Skin epidermis (tissue), 12 donors: Measurements from ENCODE around the gene VGLL4.

Source experiments
- H3K27ac ChIP-seq, 21 experiments: fragments of 200-600 bp; sonication (generic) in 11 of 21; one replicate each; pipeline ENCODE4 v1.5.0; 2020; ENCODE audit warnings: mild to moderate bottlenecking in 3 of 21, inconsistent platforms in 2 of 21, moderate library complexity in 2 of 21
- H3K4me3 ChIP-seq, 7 experiments: fragments of 200-600 bp; sonication (generic) in 2 of 7; one replicate each; pipeline ENCODE4 v1.5.0; 2020; ENCODE audit warnings: inconsistent platforms in 2 of 7, mild to moderate bottlenecking in 2 of 7, moderate library complexity in 1 of 7

VGLL4 gene

DNA sequence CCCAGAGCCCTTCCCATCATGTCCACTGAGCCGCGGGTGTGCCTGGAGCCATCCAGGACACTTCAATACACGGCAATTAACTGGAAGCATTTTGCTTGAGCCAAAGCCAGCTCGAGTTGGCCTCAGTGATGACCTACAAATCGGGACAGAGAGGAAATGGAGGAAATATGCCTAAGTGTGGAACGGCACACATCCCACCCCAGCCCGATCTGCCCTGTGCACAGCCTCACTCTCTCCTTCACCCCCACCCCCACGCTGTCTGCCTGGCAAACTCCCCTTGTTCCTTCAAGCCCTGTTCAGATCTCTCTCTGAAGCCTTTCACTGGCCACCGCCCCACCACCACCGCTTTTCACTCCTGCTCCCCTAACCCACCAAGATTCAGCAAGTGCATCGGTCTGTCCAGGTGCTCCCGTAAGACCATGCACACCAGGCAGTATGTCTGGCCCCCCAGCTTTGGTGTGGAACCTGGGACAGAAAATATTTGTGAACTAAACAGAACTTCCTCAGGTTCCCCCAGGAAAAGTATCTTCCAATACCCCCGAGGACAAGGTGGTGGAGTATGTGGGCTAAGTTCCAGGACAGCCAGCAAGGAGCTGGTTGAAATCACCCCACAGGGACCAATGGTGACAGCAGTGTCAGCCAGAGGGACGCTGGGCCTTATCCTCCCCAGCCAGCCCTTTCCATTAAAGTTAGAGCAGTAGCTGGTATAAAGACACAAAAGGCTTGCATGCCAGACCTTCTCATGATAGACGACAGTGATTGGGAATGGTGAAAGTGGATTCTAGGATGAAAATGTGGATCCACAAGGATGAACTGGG, 83.7 kb downstream of the VGLL4 start:
- peak overlapping the region in 14 of 21 experiments; percentile 5 to 69 (median 24) for H3K27ac ChIP-seq
- no peak overlapping the region for H3K4me3 ChIP-seq

DNA sequence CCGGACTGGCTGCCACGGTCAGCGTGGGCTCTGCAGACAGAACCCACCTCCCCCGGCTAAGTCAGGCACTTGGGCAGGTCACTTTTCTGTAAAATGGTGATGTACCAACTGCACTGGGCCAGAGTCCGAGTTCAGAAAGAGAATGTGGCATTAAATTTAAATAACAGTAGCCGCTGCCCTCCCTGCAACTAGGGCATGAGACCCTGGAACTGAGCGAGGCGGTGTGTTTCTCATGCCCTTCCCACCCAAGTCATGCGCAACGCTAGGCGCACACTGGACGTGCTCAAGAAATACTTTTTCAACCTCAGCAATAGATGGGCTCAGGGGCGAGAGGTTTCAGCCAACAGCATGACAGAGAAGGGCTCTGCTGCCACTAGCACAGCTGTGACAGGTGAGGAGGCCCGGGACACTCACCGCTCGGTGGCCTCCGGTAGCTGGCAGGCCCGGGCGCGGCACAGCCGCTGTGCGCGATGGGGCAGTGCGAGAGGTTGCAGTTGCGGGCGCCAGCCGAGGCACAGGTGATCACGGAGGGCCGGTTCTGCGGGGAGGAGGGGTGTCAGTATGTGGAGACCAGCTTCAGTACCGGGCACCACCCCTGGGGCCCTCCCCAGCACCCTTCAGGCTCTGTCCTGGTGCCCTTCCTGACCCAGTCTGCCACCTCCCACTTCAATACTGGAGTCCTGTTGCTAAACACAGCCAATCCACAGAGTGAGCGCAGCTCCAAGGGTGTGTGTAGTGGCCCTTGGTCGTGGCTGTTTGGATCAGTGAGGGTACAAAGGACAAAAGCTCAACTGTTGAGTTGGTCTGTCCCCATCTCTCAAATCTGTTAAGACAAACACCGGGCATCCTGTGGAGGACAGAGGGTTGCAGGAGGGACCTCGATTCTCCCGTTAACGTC, 84.5 kb downstream of the VGLL4 start:
- Histone ChIP-seq H3K27ac (peak overlapping the region in 15 of 21 experiments; percentile 1 to 69 (median 43)), H3K4me3 (no peak overlapping the region)

- Histone ChIP-seq H3K4me3 (no peak overlapping the region), H3K27ac (peak overlapping the region in 15 of 21 experiments; percentile 1 to 63 (median 41))
Measured at GRCh38 chr3:11558411-11558903, 85.3 kb downstream of the VGLL4 start.

DNA sequence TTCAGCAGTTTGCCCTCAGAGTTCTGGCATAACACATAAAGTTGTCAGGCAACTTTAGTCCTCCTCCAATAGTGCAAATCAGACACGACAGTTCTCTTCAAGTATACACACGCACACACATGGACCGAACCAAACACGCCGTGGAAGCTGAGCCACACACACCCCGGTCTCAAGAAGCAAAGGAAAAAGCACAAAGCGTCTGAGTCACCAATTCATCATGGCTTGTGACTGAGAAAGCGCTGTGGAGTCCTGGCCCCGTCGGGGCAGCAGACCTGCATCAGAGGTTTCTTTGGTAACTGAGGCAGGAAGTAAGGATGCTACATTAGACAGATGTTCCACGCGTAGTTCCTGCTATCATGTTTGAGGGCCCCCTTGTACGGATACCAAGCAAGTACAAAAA, 85.7 kb downstream of the VGLL4 start:
- H3K4me3 ChIP-seq, result no peak overlapping the region
- peak overlapping the region in 16 of 21 experiments; percentile 2 to 67 (median 44) for H3K27ac ChIP-seq

DNA sequence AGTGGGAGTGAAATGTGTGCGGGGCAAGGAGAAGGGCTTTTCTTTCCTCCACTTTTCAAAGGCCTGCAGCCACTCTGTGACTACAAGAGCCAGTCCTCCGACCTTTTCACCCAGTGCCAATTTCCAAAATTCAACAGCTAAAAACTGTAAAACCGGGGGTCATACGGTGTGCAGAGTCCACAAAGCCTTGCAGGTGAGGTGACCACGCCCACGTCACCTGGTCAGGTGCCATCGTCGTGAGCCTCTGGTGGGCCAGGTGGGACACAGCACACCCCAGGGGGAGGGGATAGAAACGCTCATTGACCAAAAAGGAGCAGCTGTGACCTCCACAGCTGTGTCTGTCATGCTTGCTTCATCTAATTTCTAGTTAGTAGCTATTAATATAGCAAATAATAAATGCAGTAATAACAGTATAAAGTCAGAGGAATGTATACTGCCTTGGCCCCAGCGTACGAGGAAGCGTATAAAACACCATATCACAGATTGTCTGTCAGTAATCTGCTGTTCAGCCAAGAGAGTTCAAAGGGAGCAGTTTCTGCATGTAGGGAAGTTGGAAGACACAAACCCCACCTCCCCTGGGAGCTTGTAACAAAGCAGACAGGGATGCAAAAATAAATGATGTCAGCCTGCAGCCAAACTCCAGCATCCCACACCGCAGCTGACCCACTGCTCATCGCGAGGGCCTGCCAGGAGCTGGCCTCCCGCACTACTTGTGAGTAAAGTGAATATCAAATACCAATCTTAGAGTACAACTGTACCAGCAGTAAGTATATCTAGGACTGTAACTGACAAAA, 86.7 kb downstream of the VGLL4 start:
- H3K27ac ChIP-seq, result peak overlapping the region in 14 of 21 experiments; percentile 13 to 74 (median 52)
- no peak overlapping the region for H3K4me3 ChIP-seq

DNA sequence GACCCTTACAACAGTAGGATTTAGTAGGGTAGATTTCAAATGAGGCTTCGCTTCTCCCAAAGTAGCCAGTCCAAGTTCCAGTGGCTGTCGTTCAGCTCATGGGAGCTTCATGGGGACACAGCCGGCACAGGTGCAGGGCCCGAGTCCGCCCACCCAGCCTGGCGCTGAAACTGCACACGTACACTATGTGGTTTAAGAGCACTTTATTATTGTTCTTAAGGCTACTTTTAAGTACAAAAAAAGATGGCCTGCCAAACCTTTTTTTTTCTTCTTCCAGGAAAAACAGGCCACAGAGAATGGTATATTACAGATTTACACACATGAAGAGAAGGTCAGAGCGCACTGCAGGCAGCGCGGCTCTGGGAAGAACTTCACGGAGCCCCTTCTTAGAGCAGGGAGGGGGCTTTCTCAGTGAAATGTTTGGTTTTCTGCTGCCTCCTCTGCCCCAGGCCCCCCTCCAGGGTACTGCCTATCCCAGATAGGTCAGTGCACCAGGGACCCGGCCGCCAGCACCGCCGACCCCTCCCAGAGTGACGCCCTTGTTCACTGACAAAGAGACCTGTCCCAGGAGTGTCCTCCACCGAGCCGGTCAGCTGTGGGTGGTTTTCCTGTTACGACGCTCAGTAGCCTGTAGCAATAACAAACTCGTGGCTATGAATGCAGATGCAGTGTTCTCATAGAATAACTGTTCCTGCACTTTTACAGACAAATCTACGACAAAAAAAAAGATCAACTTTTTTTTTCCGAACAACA, 87.7 kb downstream of the VGLL4 start:
- Histone ChIP-seq H3K27ac (peak overlapping the region in 8 of 21 experiments; percentile 12 to 74 (median 50)), H3K4me3 (no peak overlapping the region)

GRCh38 chr3:11555211-11555782, 88.4 kb downstream of the VGLL4 start:
- Histone ChIP-seq H3K4me3 (no peak overlapping the region), H3K27ac (peak overlapping the region in 8 of 21 experiments; percentile 5 to 70 (median 44))

DNA sequence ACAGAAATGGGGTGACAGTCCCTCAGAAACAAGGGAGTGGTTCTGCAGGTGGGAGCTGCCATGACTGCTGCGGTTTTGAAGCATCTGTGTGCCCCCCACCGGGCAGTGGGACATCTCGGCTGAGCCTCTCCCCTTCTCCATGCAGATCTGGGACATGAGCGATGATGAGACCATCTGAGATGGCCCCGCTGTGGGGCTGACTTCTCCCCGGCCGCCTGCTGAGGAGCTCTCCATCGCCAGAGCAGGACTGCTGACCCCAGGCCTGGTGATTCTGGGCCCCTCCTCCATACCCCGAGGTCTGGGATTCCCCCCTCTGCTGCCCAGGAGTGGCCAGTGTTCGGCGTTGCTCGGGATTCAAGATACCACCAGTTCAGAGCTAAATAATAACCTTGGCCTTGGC, 89.0 kb downstream of the VGLL4 start:
- Histone ChIP-seq H3K4me3 (no peak overlapping the region), H3K27ac (peak overlapping the region in 6 of 21 experiments; percentile 5 to 70 (median 50))

- Histone ChIP-seq H3K27ac (peak overlapping the region in 7 of 21 experiments; percentile 36 to 75 (median 56)), H3K4me3 (no peak overlapping the region)
Measured at GRCh38 chr3:11554236-11554610, 89.5 kb downstream of the VGLL4 start.

DNA sequence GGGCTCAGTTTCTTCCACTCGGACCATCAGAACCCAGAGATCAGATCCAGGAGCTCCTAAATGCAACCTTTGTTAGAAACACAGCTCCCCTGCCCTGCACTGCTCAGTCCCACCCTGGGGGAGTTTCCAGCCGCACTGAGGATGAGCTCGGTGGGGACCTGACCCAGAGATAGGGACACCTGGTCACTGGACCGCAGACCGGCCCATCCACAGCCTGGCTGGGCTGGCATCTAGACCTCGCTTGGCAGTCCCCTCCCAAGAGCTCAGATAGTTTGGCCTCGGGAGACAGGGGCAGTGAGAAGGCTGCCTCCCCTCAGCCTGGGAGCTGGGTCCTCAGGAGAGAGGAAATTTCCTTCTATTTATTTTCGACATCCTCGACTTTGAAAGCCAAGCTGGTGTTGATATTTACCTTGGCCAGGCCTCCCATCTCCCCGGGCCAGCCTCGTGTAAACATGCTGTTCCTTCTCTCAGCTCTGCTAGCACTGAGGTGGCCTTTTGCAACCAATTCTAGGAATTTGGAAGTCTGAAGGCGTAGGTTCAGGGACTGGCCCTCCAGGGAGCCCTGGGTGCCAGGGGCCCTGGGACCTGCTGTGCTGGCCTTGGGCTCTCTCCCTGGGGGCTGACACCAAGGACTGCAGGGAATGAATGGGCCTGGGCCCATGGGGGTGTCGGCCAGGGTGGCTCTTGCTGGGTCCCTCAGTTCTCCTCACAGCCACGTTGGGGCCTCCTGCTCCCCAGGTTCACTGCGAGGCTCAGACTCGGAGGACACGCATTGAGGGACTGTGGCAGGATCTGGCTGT, 90.1 kb downstream of the VGLL4 start:
- no peak overlapping the region for H3K4me3 ChIP-seq
- peak overlapping the region in 8 of 21 experiments; percentile 33 to 75 (median 48) for H3K27ac ChIP-seq

DNA sequence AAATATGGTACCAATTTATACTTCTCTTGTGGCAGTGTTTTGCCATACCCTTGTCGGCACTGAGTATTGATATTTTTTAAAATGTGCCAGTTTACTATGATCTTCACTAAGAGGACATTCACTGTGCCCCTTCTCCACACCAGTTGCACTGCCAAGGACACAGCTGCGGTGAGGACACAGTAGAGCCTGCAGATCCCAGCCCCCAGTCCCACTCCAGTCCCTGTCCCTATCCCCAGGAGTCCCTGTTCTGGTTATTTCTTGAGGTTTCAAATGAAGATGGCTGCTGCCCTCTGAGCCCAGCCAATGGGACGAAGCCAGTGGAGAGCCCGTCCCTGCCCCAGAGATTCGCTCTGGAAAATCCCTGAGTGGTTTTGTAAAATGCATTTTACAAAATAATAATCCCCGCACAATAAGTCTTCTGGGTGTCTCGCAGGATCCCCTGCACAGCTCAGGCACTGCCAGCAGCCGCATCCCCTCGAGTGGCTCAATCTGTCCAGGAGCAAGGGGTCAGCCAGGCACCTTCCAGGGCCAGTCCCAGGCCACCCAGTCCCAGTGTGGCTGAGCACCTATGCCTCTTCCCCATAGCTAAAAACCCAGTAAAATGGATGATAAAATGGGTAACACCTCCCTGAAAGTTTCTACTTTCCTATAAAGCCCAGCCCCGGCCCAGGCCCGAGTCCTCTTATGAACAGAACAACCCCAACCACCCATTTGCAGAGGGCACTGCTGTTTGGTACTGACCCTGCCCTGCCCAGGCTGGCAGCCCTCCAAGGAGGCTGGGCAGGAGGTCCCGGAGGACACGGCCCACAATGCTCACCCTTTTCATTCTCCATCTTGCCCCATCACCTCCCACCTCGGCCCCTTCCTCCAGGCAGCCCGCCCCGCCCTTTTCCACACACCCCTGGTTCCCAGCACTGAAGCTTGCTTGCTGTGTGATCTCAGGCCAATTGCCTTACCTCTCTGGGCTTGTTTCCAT, 91.1 kb downstream of the VGLL4 start:
- Histone ChIP-seq H3K4me3 (no peak overlapping the region), H3K27ac (peak overlapping the region in 8 of 21 experiments; percentile 3 to 75 (median 46))

- peak overlapping the region in 15 of 21 experiments; percentile 2 to 79 (median 36) for H3K27ac ChIP-seq
- H3K4me3 ChIP-seq, result no peak overlapping the region
Measured at GRCh38 chr3:11551036-11551435, 92.7 kb downstream of the VGLL4 start.

DNA sequence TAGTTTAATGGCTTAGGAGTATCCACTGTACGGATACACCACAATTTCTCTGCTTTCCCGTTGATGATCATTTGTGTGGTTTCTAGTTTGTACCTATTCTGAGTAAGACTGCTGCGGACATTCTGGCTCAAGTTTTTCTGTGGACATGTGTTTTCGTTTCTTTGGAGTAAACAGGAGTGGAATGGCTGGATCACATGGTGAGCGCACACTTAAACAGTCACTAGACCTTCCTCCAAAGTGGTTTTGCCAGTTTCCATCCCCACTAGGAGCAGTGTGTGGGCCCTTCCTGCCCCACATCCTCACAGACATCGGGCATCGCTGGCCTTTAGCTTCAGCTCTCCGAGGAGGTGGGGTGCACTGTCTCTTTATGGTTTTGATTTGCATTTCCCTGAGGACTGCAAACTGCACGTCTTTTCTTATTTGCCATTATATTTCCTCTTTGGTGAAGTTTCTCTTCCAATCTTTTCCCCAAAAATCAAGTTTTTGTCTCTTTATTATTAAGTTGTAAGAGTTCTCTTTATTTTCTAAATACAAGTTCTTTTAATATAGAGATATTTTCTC, 94.1 kb downstream of the VGLL4 start:
- peak overlapping the region in 6 of 21 experiments; percentile 31 to 79 (median 46) for H3K27ac ChIP-seq
- no peak overlapping the region for H3K4me3 ChIP-seq

DNA sequence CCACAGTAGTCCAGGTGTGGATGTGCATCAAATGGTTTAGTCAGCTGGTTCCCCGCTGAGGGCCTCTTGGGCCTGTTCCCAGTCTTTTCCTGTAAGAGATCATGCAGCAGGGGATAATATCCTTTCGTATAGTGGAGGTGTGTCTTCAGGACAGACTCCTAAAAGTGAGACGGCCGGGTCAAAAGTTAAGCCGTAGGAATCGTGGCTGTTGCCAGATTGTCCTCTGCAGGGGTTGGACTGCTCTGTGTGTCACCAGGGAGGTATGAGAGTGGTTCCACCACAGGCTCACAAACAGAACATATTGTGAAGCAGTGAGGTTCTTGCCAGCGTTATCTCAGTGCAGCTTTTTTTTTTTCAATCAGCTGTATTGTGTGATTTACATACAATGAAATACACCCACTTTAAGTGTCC, 95.0 kb downstream of the VGLL4 start:
- Histone ChIP-seq H3K4me3 (no peak overlapping the region), H3K27ac (peak overlapping the region in 4 of 21 experiments; percentile 31 to 57 (median 38))

- Histone ChIP-seq H3K27ac (no peak overlapping the region), H3K4me3 (no peak overlapping the region)
Measured at GRCh38 chr3:11547498-11547897, 96.2 kb downstream of the VGLL4 start.

- Histone ChIP-seq H3K27ac (no peak overlapping the region), H3K4me3 (no peak overlapping the region)
Measured at GRCh38 chr3:11546657-11547302, 96.9 kb downstream of the VGLL4 start.
